Karpas-422 (cell line): ENCODE data around the gene MT1E. TPM values are rescaled to one million over a fixed set of nuclear protein-coding genes. Genes with fewer than 3 reads are reported as not detected.

Experiments
- DNase-seq: peaks from one replicate; pipeline ENCODE4 v3.0.0-alpha.2; 2015
- H2AFZ ChIP-seq: fragments of 200-600 bp; sonication (generic); 2 replicates; pipeline ENCODE4 v1.6.1; 2014; ENCODE audit warnings: antibody characterized with exemption, low read length, mixed read lengths
- H3K27ac ChIP-seq: fragments of 200-600 bp; sonication (generic); 2 replicates; pipeline ENCODE4 v1.5.1; 2014; ENCODE audit warnings: mild to moderate bottlenecking, low read length, moderate library complexity
- H3K27me3 ChIP-seq: fragments of 200-600 bp; sonication (generic); 2 replicates; pipeline ENCODE4 v1.6.1; 2014; ENCODE audit warnings: low read length, mixed read lengths
- H3K36me3 ChIP-seq: fragments of 200-600 bp; sonication (generic); 2 replicates; pipeline ENCODE4 v1.6.1; 2014; ENCODE audit warnings: low read length, mixed read lengths; ENCODE audit not compliant: insufficient read depth
- H3K4me1 ChIP-seq: fragments of 200-600 bp; sonication (generic); 2 replicates; pipeline ENCODE4 v1.6.1; 2014; ENCODE audit warnings: mild to moderate bottlenecking, low read length, mixed read lengths
- H3K4me2 ChIP-seq: fragments of 200-600 bp; sonication (generic); 2 replicates; pipeline ENCODE4 v1.6.1; 2014; ENCODE audit warnings: low read length, low read depth, mild to moderate bottlenecking; ENCODE audit not compliant: poor library complexity, severe bottlenecking
- H3K4me3 ChIP-seq: fragments of 200-600 bp; sonication (generic); 2 replicates; pipeline ENCODE4 v1.5.1; 2014; ENCODE audit warnings: mild to moderate bottlenecking, antibody characterized with exemption, low read length, mixed read lengths
- H3K79me2 ChIP-seq: fragments of 200-600 bp; sonication (generic); 2 replicates; pipeline ENCODE4 v1.6.1; 2014; ENCODE audit warnings: mild to moderate bottlenecking, low read length, mixed read lengths
- H3K9ac ChIP-seq: fragments of 200-600 bp; sonication (generic); 2 replicates; pipeline ENCODE4 v1.6.0; 2014; ENCODE audit warnings: low read length
- H3K9me2 ChIP-seq: fragments of 200-600 bp; sonication (generic), shearing (Covaris generic); replicated peaks from 2 replicates; pipeline ENCODE4 v1.6.0; 2014; ENCODE audit warnings: mild to moderate bottlenecking, low read length, moderate library complexity; ENCODE audit not compliant: insufficient read depth
- H3K9me3 ChIP-seq: fragments of 300-700, 200-600 bp; sonication (generic); 2 replicates; pipeline ENCODE4 v1.6.1; 2014; ENCODE audit warnings: low read length, mixed read lengths
- H4K20me1 ChIP-seq: fragments of 200-600 bp; sonication (generic); 2 replicates; pipeline ENCODE4 v1.6.1; 2014; ENCODE audit warnings: mild to moderate bottlenecking, antibody characterized with exemption, low read length, low read depth; ENCODE audit not compliant: insufficient read depth
- total RNA-seq: library from RNA; depleted of rRNA; stranded (reverse); fragments of >200 nt; shearing (Covaris generic); gene quantifications from 2 replicates; pipeline ENCODE4 v1.2.3, GENCODE V29; 2014; ENCODE audit warnings: low replicate concordance

Gene MT1E
- total RNA-seq, 1 experiment from 2014 or later, result not detected

- H3K4me1 ChIP-seq, result peaks cover 34% of the 10 kb centered on the region
- peak overlapping the region; percentile 97 for H3K4me2 ChIP-seq
- peak overlapping the region; percentile 78 for H3K4me3 ChIP-seq
- no peaks in the 10 kb centered on the region for H3K79me2 ChIP-seq
- peak overlapping the region; percentile 84 for H3K27ac ChIP-seq
- H2AFZ ChIP-seq, result peak overlapping the region; percentile 3; the same call in 1 of the 2 replicates
- no peaks in the 10 kb centered on the region for H4K20me1 ChIP-seq
- H3K36me3 ChIP-seq, result no peaks in the 10 kb centered on the region
- no peaks in the 10 kb centered on the region for H3K9me3 ChIP-seq
- peak overlapping the region; percentile 77 for H3K9ac ChIP-seq
- no peaks in the 10 kb centered on the region for H3K9me2 ChIP-seq
- no peaks in the 10 kb centered on the region for H3K27me3 ChIP-seq
- peak; percentile 80 for DNase-seq
These were observed 15.5 kb upstream of the MT1E start for GRCh38 chr16:56610017-56610608.

DNA sequence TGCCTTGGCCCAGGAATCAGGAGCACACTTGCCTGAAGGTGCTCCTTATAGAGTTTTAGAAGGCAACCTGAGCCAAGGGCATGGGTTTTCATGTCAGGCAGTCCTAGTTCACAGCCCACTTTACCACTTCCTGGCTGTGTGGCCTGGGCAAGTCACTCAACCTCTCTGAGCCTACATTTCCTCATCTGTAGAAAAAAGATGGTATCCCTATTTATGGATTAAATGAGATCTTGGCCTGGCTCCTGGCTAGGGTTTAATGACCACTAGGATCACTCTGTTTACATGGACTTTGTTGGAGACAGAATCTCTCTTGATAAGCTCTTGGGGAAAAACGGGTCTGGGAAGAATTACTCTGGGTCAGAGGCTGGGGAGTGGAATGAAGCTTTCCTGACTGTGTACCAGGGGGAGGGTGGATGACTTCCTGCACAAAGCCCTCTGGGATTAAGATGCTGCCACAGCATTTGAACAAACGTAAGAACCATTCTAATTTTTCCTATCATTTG, 14.9 kb upstream of the MT1E start:
- no peaks in the 10 kb centered on the region for H3K9me3 ChIP-seq
- H3K27ac ChIP-seq, result peak overlapping the region; percentile 84
- peaks cover 34% of the 10 kb centered on the region for H3K4me1 ChIP-seq
- H3K79me2 ChIP-seq, result no peaks in the 10 kb centered on the region
- no peaks in the 10 kb centered on the region for H3K27me3 ChIP-seq
- no peaks in the 10 kb centered on the region for H3K36me3 ChIP-seq
- no peaks in the 10 kb centered on the region for H4K20me1 ChIP-seq
- peak; percentile 75 for DNase-seq
- H3K9ac ChIP-seq, result peak overlapping the region; percentile 77
- peak overlapping the region; percentile 3; the same call in 1 of the 2 replicates for H2AFZ ChIP-seq
- H3K4me2 ChIP-seq, result peak overlapping the region; percentile 97
- peak overlapping the region; percentile 78 for H3K4me3 ChIP-seq
- H3K9me2 ChIP-seq, result no peaks in the 10 kb centered on the region

GRCh38 chr16:56611281-56611833, 14.2 kb upstream of the MT1E start:
- Histone ChIP-seq H2AFZ (no peak overlapping the region), H3K9me3 (no peaks in the 10 kb centered on the region), H3K4me1 (peaks cover 34% of the 10 kb centered on the region), H3K36me3 (no peaks in the 10 kb centered on the region), H3K27ac (peak overlapping the region; percentile 84), H3K27me3 (no peaks in the 10 kb centered on the region), H3K9ac (peak overlapping the region; percentile 77), H3K4me2 (peak overlapping the region; percentile 97), H3K79me2 (no peaks in the 10 kb centered on the region), H4K20me1 (no peaks in the 10 kb centered on the region), H3K4me3 (peak overlapping the region; percentile 78), H3K9me2 (no peaks in the 10 kb centered on the region)
- peak; percentile 45 for DNase-seq

DNA sequence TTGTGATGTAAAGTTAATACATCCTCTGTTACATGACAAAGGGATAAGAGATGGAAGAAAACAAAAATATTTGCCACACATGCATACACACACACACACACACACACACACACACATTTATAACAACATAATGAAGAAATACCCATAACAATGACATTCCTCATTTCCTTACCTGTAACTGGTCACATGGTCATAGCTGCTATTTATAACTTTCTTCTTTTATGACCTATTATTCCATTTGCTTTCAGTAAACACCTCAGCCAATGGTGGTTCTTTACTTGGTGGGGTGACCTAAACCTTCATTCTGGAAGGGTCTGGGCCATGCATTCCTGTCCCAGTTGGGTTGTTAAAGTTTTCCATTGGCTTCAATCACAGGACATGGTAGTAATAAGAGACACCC, 11.9 kb upstream of the MT1E start:
- no peaks in the 10 kb centered on the region for H3K9me2 ChIP-seq
- no peak overlapping the region for H3K4me3 ChIP-seq
- no peak for DNase-seq
- H3K79me2 ChIP-seq, result no peaks in the 10 kb centered on the region
- peaks cover 28% of the 10 kb centered on the region for H3K4me1 ChIP-seq
- H3K27ac ChIP-seq, result no peak overlapping the region
- no peaks in the 10 kb centered on the region for H3K9me3 ChIP-seq
- no peaks in the 10 kb centered on the region for H3K36me3 ChIP-seq
- H4K20me1 ChIP-seq, result no peaks in the 10 kb centered on the region
- no peaks in the 10 kb centered on the region for H3K27me3 ChIP-seq
- H2AFZ ChIP-seq, result no peak overlapping the region
- no peak overlapping the region for H3K9ac ChIP-seq
- H3K4me2 ChIP-seq, result no peak overlapping the region

DNA sequence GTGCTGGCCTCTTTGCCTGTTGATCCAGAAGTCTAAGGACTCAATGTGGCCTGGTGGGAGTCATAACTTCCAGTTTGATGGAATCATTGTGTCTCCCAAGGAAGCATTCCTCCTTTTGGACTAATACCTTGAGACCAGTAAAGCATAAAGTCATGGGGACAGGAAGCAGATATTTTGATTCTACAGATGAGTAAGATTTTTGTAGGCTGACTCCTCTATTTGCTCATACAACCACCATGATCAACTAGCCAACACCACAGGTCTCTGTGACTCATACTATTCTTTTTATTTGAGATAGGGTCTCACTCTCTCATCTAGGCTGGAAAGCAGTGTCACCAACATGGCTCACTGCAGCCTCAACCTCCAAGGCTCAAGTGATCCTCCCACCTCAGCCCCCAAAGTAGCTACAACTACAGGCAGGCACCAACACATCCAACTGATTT, 11.0 kb upstream of the MT1E start:
- no peak overlapping the region for H3K4me3 ChIP-seq
- peaks cover 22% of the 10 kb centered on the region for H3K4me1 ChIP-seq
- no peak overlapping the region for H3K9ac ChIP-seq
- no peak overlapping the region for H2AFZ ChIP-seq
- H3K27ac ChIP-seq, result no peak overlapping the region
- no peaks in the 10 kb centered on the region for H3K9me2 ChIP-seq
- DNase-seq, result no peak
- no peaks in the 10 kb centered on the region for H3K36me3 ChIP-seq
- H4K20me1 ChIP-seq, result no peaks in the 10 kb centered on the region
- no peaks in the 10 kb centered on the region for H3K9me3 ChIP-seq
- no peaks in the 10 kb centered on the region for H3K27me3 ChIP-seq
- H3K4me2 ChIP-seq, result no peak overlapping the region
- H3K79me2 ChIP-seq, result no peaks in the 10 kb centered on the region

DNA sequence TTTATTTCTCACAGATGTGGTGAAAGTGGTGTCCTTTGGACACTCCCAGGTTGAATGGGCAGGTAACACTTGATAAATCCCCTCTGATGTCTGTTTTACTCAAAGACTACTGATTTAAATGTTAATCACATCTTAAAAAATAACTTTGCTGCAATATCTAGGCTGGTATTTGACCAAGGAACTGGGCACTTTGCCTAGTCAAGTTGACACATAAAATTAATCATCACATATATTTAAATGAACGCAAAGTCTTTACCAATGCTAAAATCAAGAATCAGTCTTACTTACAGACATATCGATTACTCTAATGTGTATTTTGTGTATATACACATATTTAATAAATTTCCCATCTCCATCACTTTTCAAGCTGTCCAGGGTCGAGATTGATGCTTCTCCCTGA, 10.2 kb upstream of the MT1E start:
- H3K9me3 ChIP-seq, result no peaks in the 10 kb centered on the region
- DNase-seq, result no peak

GRCh38 chr16:56616608-56617211, 8.9 kb upstream of the MT1E start:
- H3K27ac ChIP-seq, result no peak overlapping the region
- H3K79me2 ChIP-seq, result no peaks in the 10 kb centered on the region
- no peaks in the 10 kb centered on the region for H3K9me3 ChIP-seq
- H3K36me3 ChIP-seq, result no peaks in the 10 kb centered on the region
- no peak for DNase-seq
- peaks cover 8% of the 10 kb centered on the region for H3K4me1 ChIP-seq
- H3K9ac ChIP-seq, result no peak overlapping the region
- H3K27me3 ChIP-seq, result no peaks in the 10 kb centered on the region
- no peaks in the 10 kb centered on the region for H4K20me1 ChIP-seq
- no peak overlapping the region for H3K4me3 ChIP-seq
- H2AFZ ChIP-seq, result no peak overlapping the region
- no peaks in the 10 kb centered on the region for H3K9me2 ChIP-seq
- H3K4me2 ChIP-seq, result no peak overlapping the region

More for the DNA sequence above, 10.2 kb upstream of the MT1E start:
- H3K27ac ChIP-seq, result no peak overlapping the region
- H3K4me1 ChIP-seq, result peaks cover 14% of the 10 kb centered on the region
- no peak overlapping the region for H3K4me3 ChIP-seq
- no peaks in the 10 kb centered on the region for H4K20me1 ChIP-seq
- H3K9ac ChIP-seq, result no peak overlapping the region
- no peaks in the 10 kb centered on the region for H3K36me3 ChIP-seq
- H2AFZ ChIP-seq, result no peak overlapping the region
- no peak overlapping the region for H3K4me2 ChIP-seq
- no peaks in the 10 kb centered on the region for H3K79me2 ChIP-seq
- no peaks in the 10 kb centered on the region for H3K9me2 ChIP-seq
- no peaks in the 10 kb centered on the region for H3K27me3 ChIP-seq

- no peaks in the 10 kb centered on the region for H3K9me2 ChIP-seq
- H3K4me2 ChIP-seq, result no peak overlapping the region
- H2AFZ ChIP-seq, result no peak overlapping the region
- H3K9me3 ChIP-seq, result no peaks in the 10 kb centered on the region
- H3K9ac ChIP-seq, result no peak overlapping the region
- no peak overlapping the region for H3K27ac ChIP-seq
- no peaks in the 10 kb centered on the region for H3K27me3 ChIP-seq
- H3K4me1 ChIP-seq, result peaks cover 15% of the 10 kb centered on the region
- no peaks in the 10 kb centered on the region for H3K36me3 ChIP-seq
- H3K4me3 ChIP-seq, result no peak overlapping the region
- no peaks in the 10 kb centered on the region for H4K20me1 ChIP-seq
- H3K79me2 ChIP-seq, result no peaks in the 10 kb centered on the region
- DNase-seq, result no peak
These were observed 8.1 kb upstream of the MT1E start for GRCh38 chr16:56617212-56618085.
